Suprapubic skin (tissue), 3 donors: ENCODE results near the gene WIPF2.

Experiments used
- POLR2A ChIP-seq, 2 donors: fragments of 450-650 bp; IDR thresholded peaks; one replicate each; pipeline ENCODE4 v1.6.1; 2017; ENCODE audit warnings: antibody characterized with exemption in 2 of 2, mild to moderate bottlenecking in 2 of 2, moderate library complexity in 2 of 2
- TF ChIP-seq, protein P1 (sequence below), 2 donors: fragments of 200-600 bp in 1 of 2; fragments of 450-650 bp in 1 of 2; sonication (generic) in 1 of 2; IDR thresholded peaks; one replicate each; pipeline ENCODE4 v1.5.1; 2016 to 2019; ENCODE audit warnings: antibody characterized with exemption in 2 of 2, mild to moderate bottlenecking in 1 of 2, moderate library complexity in 1 of 2

GRCh38 chr17:40181205-40181604 lies 37.9 kb upstream of the WIPF2 start:
- no peak for TF ChIP-seq POLR2A (IDR thresholded peaks at IDR 0.05)
- TF ChIP-seq, protein P1, sequence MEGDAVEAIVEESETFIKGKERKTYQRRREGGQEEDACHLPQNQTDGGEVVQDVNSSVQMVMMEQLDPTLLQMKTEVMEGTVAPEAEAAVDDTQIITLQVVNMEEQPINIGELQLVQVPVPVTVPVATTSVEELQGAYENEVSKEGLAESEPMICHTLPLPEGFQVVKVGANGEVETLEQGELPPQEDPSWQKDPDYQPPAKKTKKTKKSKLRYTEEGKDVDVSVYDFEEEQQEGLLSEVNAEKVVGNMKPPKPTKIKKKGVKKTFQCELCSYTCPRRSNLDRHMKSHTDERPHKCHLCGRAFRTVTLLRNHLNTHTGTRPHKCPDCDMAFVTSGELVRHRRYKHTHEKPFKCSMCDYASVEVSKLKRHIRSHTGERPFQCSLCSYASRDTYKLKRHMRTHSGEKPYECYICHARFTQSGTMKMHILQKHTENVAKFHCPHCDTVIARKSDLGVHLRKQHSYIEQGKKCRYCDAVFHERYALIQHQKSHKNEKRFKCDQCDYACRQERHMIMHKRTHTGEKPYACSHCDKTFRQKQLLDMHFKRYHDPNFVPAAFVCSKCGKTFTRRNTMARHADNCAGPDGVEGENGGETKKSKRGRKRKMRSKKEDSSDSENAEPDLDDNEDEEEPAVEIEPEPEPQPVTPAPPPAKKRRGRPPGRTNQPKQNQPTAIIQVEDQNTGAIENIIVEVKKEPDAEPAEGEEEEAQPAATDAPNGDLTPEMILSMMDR (IDR thresholded peaks at IDR 0.05): no peak
